Erythroblast (primary cell): ENCODE measurements around the gene TP63.
"Not testable (repeated sequence)": the region's sequence is repeated elsewhere in the genome, so short reads cannot be mapped to it uniquely, and the experiment has no call there.

Source experiments
- DNase-seq, 2 experiments: peaks; one replicate each; lab custom pipeline; 2025; lab: John Stamatoyannopoulos, UW
- GATA1 ChIP-seq: IDR thresholded peaks from 2 replicates; pipeline ENCODE4 v1.6.1; 2011; ENCODE audit warnings: low read depth, mild to moderate bottlenecking, control low read depth, low read length, moderate library complexity
- POLR2A ChIP-seq: IDR thresholded peaks from 2 replicates; pipeline ENCODE4 v1.6.1; 2011; ENCODE audit warnings: mild to moderate bottlenecking, low read length

The TP63 gene

GRCh38 chr3:189631373-189631408, at the start of gene TP63:
TP63 (plus strand) TSS chr3:189631389; CDS start chr3:189631516, 127 bp downstream.
- TF ChIP-seq GATA1 (no peak), POLR2A (no peak)
- no peak for DNase-seq

GRCh38 chr3:189582179-189582578, 49.0 kb upstream of the TP63 start:
- no peak for DNase-seq
- TF ChIP-seq POLR2A (no peak), GATA1 (no peak)

- no peak for DNase-seq
- no peak for TF ChIP-seq GATA1
- TF ChIP-seq POLR2A = no peak
Observed at GRCh38 chr3:189584645-189585044, 46.5 kb upstream of the TP63 start.

- TF ChIP-seq POLR2A (no peak), GATA1 (no peak)
- DNase-seq = no peak
Observed at GRCh38 chr3:189586941-189587663, 44.1 kb upstream of the TP63 start.

- TF ChIP-seq POLR2A = no peak
- TF ChIP-seq GATA1 = no peak
- DNase-seq = no peak
Observed at GRCh38 chr3:189587664-189588040, 43.5 kb upstream of the TP63 start.

- DNase-seq = no peak
- TF ChIP-seq POLR2A = no peak
- TF ChIP-seq GATA1 = no peak
Observed at GRCh38 chr3:189588070-189588469, 43.1 kb upstream of the TP63 start.

GRCh38 chr3:189588475-189589178, 42.6 kb upstream of the TP63 start:
- no peak for TF ChIP-seq GATA1
- no peak for TF ChIP-seq POLR2A
- DNase-seq = no peak

- DNase-seq = no peak
- TF ChIP-seq GATA1 (no peak), POLR2A (no peak)
Observed at GRCh38 chr3:189589179-189589569, 42.0 kb upstream of the TP63 start.

GRCh38 chr3:189590223-189590622, 41.0 kb upstream of the TP63 start:
- TF ChIP-seq POLR2A (no peak), GATA1 (no peak)
- DNase-seq = no peak

GRCh38 chr3:189593581-189593980, 37.6 kb upstream of the TP63 start:
- no peak for DNase-seq
- TF ChIP-seq POLR2A (no peak), GATA1 (no peak)

GRCh38 chr3:189596078-189596979, 34.9 kb upstream of the TP63 start:
- not testable (repeated sequence) for DNase-seq

- TF ChIP-seq GATA1 (no peak), POLR2A (no peak)
- no peak for DNase-seq
Observed at GRCh38 chr3:189597918-189598317, 33.3 kb upstream of the TP63 start.

- no peak for DNase-seq
- TF ChIP-seq POLR2A (no peak), GATA1 (no peak)
Observed at GRCh38 chr3:189598530-189599225, 32.5 kb upstream of the TP63 start.

GRCh38 chr3:189602471-189602870, 28.7 kb upstream of the TP63 start:
- TF ChIP-seq GATA1 (no peak), POLR2A (no peak)
- no peak for DNase-seq

GRCh38 chr3:189605717-189606116, 25.5 kb upstream of the TP63 start:
- DNase-seq = no peak
- no peak for TF ChIP-seq POLR2A
- TF ChIP-seq GATA1 = no peak
